CD14-positive monocyte (primary cell): ENCODE measurements around the gene TMEM215. TPM values are rescaled to one million over a fixed set of nuclear protein-coding genes. Genes with fewer than 3 reads are reported as not detected.
"Not testable (repeated sequence)": the region's sequence is repeated elsewhere in the genome, so short reads cannot be mapped to it uniquely, and the experiment has no call there.

Experiments used
- DNase-seq, 3 donors: peaks; one replicate each; pipeline ENCODE4 v3.0.0-alpha.2; 2011 to 2022
- H2AFZ ChIP-seq: 2 replicates; pipeline ENCODE4 v1.6.0; 2012; ENCODE audit warnings: mild to moderate bottlenecking, low read depth, low read length, inconsistent platforms; ENCODE audit not compliant: insufficient read depth, poor library complexity, severe bottlenecking
- H3K27ac ChIP-seq, 2 donors: 1 replicate in 1 of 2; 2 replicates in 1 of 2; pipeline ENCODE4 v1.5.1; 2012 to 2013; ENCODE audit warnings: low read length in 2 of 2, control low read depth in 1 of 2, inconsistent platforms in 1 of 2, low read depth in 1 of 2, mild to moderate bottlenecking in 1 of 2
- H3K27me3 ChIP-seq, 2 donors: one replicate each; pipeline versions ENCODE4 v1.6.0 to v1.6.1; 2011 to 2013; ENCODE audit warnings: low read length in 2 of 2; ENCODE audit not compliant: control insufficient read depth in 2 of 2, insufficient read depth in 2 of 2
- H3K36me3 ChIP-seq, 2 donors: replicated peaks in 1 of 2; 1 replicate in 1 of 2; 2 replicates in 1 of 2; pipeline versions ENCODE4 v1.5.1 to v1.6.1; 2012 to 2013; ENCODE audit warnings: low read length in 2 of 2, control low read depth in 1 of 2, inconsistent platforms in 1 of 2, mild to moderate bottlenecking in 1 of 2; ENCODE audit not compliant: insufficient read depth in 2 of 2, control insufficient read depth in 1 of 2
- H3K4me1 ChIP-seq, 2 donors: 1 replicate in 1 of 2; 2 replicates in 1 of 2; pipeline versions ENCODE4 v1.5.1 to v1.6.1; 2012 to 2013; ENCODE audit warnings: low read length in 2 of 2, control low read depth in 1 of 2, inconsistent platforms in 1 of 2, mild to moderate bottlenecking in 1 of 2, moderate library complexity in 1 of 2; ENCODE audit not compliant: insufficient read depth in 2 of 2, control insufficient read depth in 1 of 2
- H3K4me2 ChIP-seq: replicated peaks from 2 replicates; pipeline ENCODE3; 2012; ENCODE audit warnings: low read length, moderate library complexity, mild to moderate bottlenecking; ENCODE audit not compliant: poor library complexity, severe bottlenecking; ENCODE audit errors: extremely low read depth
- H3K4me3 ChIP-seq, 3 experiments: fragments of 200-600 bp in 1 of 3; sonication (generic) in 1 of 3; replicated peaks in 1 of 3; 1 replicate in 2 of 3; 2 replicates in 1 of 3; pipeline ENCODE4 v1.5.1; 2011 to 2013; ENCODE audit warnings: low read length in 3 of 3, mild to moderate bottlenecking in 3 of 3, control low read depth in 2 of 3, low read depth in 2 of 3, inconsistent platforms in 1 of 3, moderate library complexity in 1 of 3
- H3K79me2 ChIP-seq: 2 replicates; pipeline ENCODE4 v1.6.0; 2012; ENCODE audit warnings: mild to moderate bottlenecking, control low read depth, inconsistent platforms, low read length, moderate library complexity; ENCODE audit not compliant: insufficient read depth
- H3K9ac ChIP-seq: 2 replicates; pipeline ENCODE4 v1.6.0; 2017; ENCODE audit warnings: low read length, mild to moderate bottlenecking; ENCODE audit not compliant: insufficient read depth, poor library complexity, severe bottlenecking
- H3K9me3 ChIP-seq, 2 donors: replicated peaks in 1 of 2; 1 replicate in 1 of 2; 2 replicates in 1 of 2; pipeline versions ENCODE4 v1.5.1 to v1.6.1; 2012 to 2013; ENCODE audit warnings: low read length in 2 of 2, control low read depth in 1 of 2; ENCODE audit not compliant: control insufficient read depth in 1 of 2, insufficient read depth in 1 of 2
- H4K20me1 ChIP-seq: 2 replicates; pipeline ENCODE4 v1.6.0; 2012; ENCODE audit warnings: mild to moderate bottlenecking, low read length, control low read depth, moderate library complexity; ENCODE audit not compliant: insufficient read depth
- H3K27ac Mint-ChIP-seq, 7 donors: one replicate each; pipeline ENCODE4 v1.8.0; 2020; ENCODE audit warnings: mild to moderate bottlenecking in 7 of 7, mixed read lengths in 7 of 7, moderate library complexity in 6 of 7, inconsistent platforms in 2 of 7
- H3K27me3 Mint-ChIP-seq, 3 donors: one replicate each; pipeline ENCODE4 v1.8.0; 2021 to 2022; ENCODE audit warnings: low read depth in 3 of 3, mild to moderate bottlenecking in 3 of 3, mixed read lengths in 3 of 3, moderate library complexity in 3 of 3, inconsistent platforms in 1 of 3
- H3K36me3 Mint-ChIP-seq, 2 donors: one replicate each; pipeline ENCODE4 v1.8.0; 2020; ENCODE audit warnings: mixed read lengths in 2 of 2, inconsistent platforms in 1 of 2, mild to moderate bottlenecking in 1 of 2
- H3K4me1 Mint-ChIP-seq: one replicate; pipeline ENCODE4 v1.8.0; 2020; ENCODE audit warnings: mild to moderate bottlenecking, mixed read lengths
- H3K4me3 Mint-ChIP-seq, 2 donors: one replicate each; pipeline ENCODE4 v1.8.0; 2020; ENCODE audit warnings: mild to moderate bottlenecking in 2 of 2, mixed read lengths in 2 of 2, moderate library complexity in 1 of 2
- H3K9me3 Mint-ChIP-seq, 7 donors: one replicate each; pipeline ENCODE4 v1.8.0; 2020 to 2022; ENCODE audit warnings: mixed read lengths in 7 of 7, mild to moderate bottlenecking in 6 of 7, moderate library complexity in 6 of 7, inconsistent platforms in 2 of 7
- WGBS: methylation state at CpG from one replicate; pipeline ENCODE4 v1.1.5; 2013; ENCODE audit warnings: missing lambda C conversion rate; ENCODE audit not compliant: insufficient coverage; 5-methylcytosine and 5-hydroxymethylcytosine counted together
- intact Hi-C, 2 donors: fragments of 100-400 bp; cut with micrococcal nuclease; formaldehyde crosslinking; loops; one replicate each; pipeline versions ENCODE4 v1.15.0 to v1.15.1; 2023
- polyA plus RNA-seq, 3 donors: library from polyadenylated mRNA; depleted of rRNA in 1 of 3; unstranded in 2 of 3; stranded (reverse) in 1 of 3; fragments of 300-500 nt in 2 of 3; fragments of >200 nt in 1 of 3; fragmentation: Illumina TruSeq in 2 of 3; gene quantifications; 1 replicate in 2 of 3; 2 replicates in 1 of 3; pipeline ENCODE4 v1.2.3, GENCODE V29; 2012 to 2021
- TF ChIP-seq, protein P1 (sequence below): fragments of 200-600 bp; IDR thresholded peaks from one replicate; pipeline ENCODE4 v1.8.0; 2022; ENCODE audit warnings: antibody characterized with exemption, mild to moderate bottlenecking

TMEM215 gene
- polyA plus RNA-seq, 3 donors = not detected

DNA sequence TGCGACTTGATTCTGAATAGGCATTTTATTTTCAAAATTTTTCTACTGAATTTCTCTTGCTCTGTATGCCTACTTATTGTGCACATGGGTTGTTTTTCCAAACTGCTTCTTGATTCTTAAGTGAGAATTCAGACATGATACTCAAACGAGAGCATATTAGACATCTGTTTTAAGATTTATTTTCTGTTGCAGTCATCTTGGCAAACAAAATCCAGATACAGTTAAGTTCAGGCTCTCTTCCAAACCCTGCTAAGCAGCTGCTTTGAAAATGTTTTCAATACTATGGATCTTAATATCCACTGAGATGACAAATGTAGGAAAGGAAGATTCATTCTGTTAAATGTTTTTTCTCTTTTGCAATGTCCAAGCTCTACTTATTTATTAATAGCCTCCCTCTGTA lies 4.5 kb downstream of the TMEM215 start:
- peaks cover 0 to 7% (median 1%) of the 10 kb centered on the region in 7 donors for H3K9me3 Mint-ChIP-seq
- Histone ChIP-seq H2AFZ (no peak overlapping the region), H3K79me2 (no peaks in the 10 kb centered on the region), H3K27ac (no peak overlapping the region), H3K4me2 (no peak overlapping the region), H3K9me3 (peaks cover 0 to 11% of the 10 kb centered on the region in 2 donors), H4K20me1 (no peaks in the 10 kb centered on the region), H3K4me1 (no peaks in the 10 kb centered on the region), H3K9ac (no peak overlapping the region), H3K36me3 (no peaks in the 10 kb centered on the region), H3K4me3 (no peak overlapping the region), H3K27me3 (peaks cover 9 to 39% of the 10 kb centered on the region in 2 donors)
- WGBS = no CpG with 5 or more reads among the region's 2 CpGs
- no peak overlapping the region for H3K4me3 Mint-ChIP-seq
- TF ChIP-seq, protein P1, sequence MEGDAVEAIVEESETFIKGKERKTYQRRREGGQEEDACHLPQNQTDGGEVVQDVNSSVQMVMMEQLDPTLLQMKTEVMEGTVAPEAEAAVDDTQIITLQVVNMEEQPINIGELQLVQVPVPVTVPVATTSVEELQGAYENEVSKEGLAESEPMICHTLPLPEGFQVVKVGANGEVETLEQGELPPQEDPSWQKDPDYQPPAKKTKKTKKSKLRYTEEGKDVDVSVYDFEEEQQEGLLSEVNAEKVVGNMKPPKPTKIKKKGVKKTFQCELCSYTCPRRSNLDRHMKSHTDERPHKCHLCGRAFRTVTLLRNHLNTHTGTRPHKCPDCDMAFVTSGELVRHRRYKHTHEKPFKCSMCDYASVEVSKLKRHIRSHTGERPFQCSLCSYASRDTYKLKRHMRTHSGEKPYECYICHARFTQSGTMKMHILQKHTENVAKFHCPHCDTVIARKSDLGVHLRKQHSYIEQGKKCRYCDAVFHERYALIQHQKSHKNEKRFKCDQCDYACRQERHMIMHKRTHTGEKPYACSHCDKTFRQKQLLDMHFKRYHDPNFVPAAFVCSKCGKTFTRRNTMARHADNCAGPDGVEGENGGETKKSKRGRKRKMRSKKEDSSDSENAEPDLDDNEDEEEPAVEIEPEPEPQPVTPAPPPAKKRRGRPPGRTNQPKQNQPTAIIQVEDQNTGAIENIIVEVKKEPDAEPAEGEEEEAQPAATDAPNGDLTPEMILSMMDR = no peak
- no peak for DNase-seq
- H3K4me1 Mint-ChIP-seq = no peaks in the 10 kb centered on the region
- intact Hi-C loops = no loop called here
- no peaks in the 10 kb centered on the region for H3K36me3 Mint-ChIP-seq
- peaks cover 17 to 45% (median 38%) of the 10 kb centered on the region in 3 donors for H3K27me3 Mint-ChIP-seq
- no peak overlapping the region for H3K27ac Mint-ChIP-seq

DNA sequence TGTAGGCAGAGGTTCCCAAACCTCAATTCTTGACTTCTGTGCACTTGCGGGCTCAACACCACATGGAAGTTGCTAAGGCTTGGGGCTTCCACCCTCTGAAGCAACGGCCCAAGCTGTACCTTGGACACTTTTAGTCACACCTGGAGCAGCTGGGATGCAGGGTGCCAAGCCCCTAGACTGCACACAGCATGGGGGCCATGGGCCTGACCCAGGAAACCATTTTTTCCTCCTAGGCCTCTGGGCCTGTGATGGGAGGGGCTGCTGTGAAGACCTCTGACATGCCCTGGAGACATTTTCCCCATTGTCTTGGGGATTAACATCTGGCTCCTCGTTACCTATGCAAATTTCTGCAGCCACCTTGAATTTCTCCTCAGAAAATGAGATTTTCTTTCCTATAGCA lies 12.7 kb downstream of the TMEM215 start:
- not testable (repeated sequence) for H3K27ac ChIP-seq

More for the DNA sequence above, 12.7 kb downstream of the TMEM215 start:
- H3K36me3 Mint-ChIP-seq, H3K36me3 ChIP-seq, H3K4me2 ChIP-seq, H3K79me2 ChIP-seq, H4K20me1 ChIP-seq, H3K27ac Mint-ChIP-seq, DNase-seq, H3K27me3 ChIP-seq, H3K27me3 Mint-ChIP-seq, H3K4me3 ChIP-seq, intact Hi-C loops, H2AFZ ChIP-seq, H3K4me3 Mint-ChIP-seq, H3K4me1 Mint-ChIP-seq, H3K4me1 ChIP-seq, H3K9ac ChIP-seq: not testable (repeated sequence)
- H3K9me3 Mint-ChIP-seq = peaks cover 12 to 30% (median 24%) of the 10 kb centered on the region in 7 donors
- peaks cover 11 to 12% of the 10 kb centered on the region in 2 donors for H3K9me3 ChIP-seq
- 68% methylated on average over 3 of the region's 3 CpGs for WGBS
